Right ventricle myocardium superior (tissue), 1 donor: ENCODE results near the gene ZHX3. TPM values are rescaled to one million over a fixed set of nuclear protein-coding genes. Genes with fewer than 3 reads are reported as not detected.
A peak's percentile ranks its signal among the peaks of the same experiment; 100 is the strongest.

Experiments
- ATAC-seq: fragments of 200-7000 bp; cut with Tn5 transposase; one replicate; pipeline ENCODE4 v1.9.1; 2020; ENCODE audit warnings: mild to moderate bottlenecking; ENCODE audit not compliant: poor library complexity
- DNase-seq: peaks from one replicate; pipeline ENCODE4 v3.0.0-alpha.2; 2020
- intact Hi-C: fragments of 100-400 bp; cut with DNase I; formaldehyde crosslinking; loops from one replicate; pipeline ENCODE4 v1.11.2; 2022
- total RNA-seq: library from RNA; stranded (reverse); fragmentation: NEBNext Ultra II Directional; extraction: Animal tissue kit (Norgen Biotek cat#: 25700); gene quantifications from one replicate; pipeline ENCODE4 v1.2.1, GENCODE V29; 2021
- donor health status: DM: no; HTN: yes; CAD: no; lungs with severe emphysema.

ZHX3 gene
- total RNA-seq, 1 donor from 2014 or later: 31.7 TPM

DNA sequence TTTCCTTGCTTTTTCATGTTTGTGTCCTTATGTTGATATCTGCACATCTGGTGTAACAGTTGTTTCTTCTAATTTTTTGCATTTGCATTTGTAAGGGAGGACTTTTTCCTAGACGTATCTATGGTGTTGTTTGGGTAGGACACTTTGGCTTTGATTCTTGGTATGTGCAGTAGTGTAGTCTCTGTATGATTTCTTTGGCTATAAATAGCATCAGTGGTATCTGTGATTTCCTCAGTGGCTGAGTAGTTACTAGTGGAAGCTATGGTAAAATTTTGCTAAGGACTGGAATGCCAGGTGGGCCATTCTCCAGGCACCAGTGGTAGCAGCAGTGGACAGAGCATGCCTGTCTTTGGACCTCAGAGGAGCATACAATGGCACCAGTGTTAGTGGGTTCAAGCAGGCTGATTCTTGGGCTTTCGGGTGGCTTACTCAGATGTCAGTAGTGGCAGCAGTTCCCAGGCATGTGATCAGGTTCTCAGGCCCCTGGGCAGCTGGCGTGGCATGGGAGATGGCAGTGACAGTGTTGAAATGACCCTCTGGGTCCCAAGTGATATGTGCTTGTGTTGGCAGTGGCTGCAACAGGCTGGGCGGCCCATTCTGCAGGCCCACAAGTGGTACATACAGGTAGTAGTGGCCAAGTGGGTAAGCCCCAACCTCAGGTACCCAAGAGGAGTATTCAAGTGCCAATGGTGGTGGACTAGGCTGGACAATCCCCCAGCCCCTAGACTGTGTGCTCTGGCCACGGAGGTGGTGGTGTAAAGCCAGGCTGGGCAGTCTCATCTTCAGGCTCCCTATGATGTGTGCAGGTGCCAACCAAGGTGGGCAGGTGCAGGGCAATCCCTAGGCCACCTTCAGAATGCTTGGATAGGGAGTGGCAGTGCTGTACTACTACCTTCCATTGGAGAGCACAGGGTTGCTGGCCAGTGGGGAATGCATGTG, 125.7 kb downstream of the ZHX3 start:
- intact Hi-C loops: no loop called here
- DNase-seq: peak; percentile 22
- ATAC-seq: peak; percentile 27

DNA sequence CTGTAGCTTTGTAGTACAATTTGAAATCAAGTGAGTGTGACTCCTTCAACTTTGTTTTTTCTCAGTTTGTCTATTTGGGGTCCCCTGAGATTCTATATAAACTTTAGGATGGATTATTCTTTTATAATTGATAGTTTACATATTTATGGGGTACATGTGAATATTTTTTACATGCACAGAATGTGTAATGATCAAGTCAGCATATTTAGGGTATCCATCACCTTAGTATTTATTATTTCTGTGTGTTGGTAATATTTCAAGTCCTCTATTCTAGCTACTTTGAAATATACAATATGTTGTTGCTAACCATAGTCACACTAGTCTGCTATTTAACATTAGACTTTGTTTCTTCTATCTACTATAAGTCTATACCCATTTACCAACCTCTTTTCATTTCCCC, 129.9 kb downstream of the ZHX3 start:
- no peak for DNase-seq
- intact Hi-C loops: no loop called here
- no peak for ATAC-seq

DNA sequence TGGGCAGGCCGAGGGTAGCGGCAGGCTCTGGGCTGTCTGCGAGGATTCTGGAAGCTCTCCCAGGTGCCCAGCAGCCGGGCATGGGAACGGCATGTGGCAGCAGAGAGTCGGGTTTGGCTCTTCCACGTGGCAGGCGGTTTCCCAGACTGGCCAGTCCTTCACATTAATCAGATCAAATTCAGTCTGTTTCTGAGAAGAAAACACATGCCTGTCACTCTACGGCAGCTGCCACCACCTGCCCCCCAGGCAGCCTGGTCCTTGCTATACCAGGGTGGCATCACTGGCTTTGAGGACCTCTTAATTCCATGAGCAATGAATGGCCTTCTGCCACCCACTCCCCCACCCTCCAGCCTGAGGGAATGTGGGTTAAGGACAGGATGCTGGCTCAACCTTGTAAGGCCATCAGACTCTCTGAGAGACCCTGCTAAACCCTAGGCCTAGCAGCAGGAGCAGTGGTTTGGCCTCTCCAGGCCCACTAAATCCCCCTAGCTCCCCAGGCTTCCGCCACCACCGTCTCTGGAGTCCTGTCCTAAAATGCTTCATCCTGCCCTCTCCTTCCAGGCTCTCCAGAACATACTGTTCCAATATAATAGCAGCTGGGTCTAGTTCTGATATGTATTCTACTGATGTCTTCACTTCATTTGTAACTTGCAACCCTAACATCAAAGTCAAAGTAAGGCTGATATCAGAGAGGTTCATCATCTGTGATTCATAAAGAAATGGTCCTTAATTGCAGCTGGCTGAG, 132.3 kb downstream of the ZHX3 start:
- DNase-seq: peak; percentile 40
- peak; percentile 75 for ATAC-seq
- intact Hi-C loops: no loop called here

DNA sequence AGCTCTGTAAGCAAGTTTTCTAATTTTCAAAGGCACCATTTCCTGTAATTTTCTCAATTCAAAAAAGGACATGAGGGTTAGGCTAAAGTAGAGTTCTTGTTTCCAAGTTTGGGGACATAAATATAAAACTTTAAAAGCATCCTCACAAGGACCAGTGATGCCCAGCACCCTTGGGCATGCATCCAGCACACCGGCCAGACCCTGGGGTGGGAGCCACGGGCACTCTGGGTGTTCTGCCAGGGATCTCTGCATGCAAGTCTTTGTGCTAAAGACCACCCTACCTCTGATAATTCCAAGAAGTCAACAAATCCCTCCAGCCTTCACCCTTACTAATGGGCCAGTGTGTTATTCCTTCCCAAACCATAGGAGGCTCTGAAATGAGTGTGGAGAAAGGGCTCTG, 133.7 kb downstream of the ZHX3 start:
- DNase-seq (no peak), ATAC-seq (no peak)
- intact Hi-C loops: no loop called here

DNA sequence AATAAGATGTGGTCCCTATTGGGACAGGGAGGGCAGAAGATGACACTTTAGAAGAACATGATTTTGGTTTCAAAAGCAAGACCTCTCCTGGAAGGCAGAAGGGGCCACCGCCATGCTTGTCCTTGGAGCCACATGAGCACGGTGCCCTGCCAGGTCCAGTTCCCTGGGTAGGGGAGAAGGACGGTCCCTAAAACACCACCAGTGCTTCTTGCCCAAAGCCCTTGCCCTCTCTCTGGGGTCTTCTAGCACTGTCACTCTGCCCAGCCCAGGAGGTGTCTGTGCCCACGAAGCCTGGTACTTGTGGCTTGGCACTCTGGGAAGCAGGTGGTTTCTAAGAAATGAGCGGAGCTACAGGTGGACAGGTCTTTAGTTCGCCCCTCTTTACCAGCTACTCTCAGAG, 134.1 kb downstream of the ZHX3 start:
- peak; percentile 34 for DNase-seq
- ATAC-seq: no peak
- intact Hi-C loops: no loop called here

DNA sequence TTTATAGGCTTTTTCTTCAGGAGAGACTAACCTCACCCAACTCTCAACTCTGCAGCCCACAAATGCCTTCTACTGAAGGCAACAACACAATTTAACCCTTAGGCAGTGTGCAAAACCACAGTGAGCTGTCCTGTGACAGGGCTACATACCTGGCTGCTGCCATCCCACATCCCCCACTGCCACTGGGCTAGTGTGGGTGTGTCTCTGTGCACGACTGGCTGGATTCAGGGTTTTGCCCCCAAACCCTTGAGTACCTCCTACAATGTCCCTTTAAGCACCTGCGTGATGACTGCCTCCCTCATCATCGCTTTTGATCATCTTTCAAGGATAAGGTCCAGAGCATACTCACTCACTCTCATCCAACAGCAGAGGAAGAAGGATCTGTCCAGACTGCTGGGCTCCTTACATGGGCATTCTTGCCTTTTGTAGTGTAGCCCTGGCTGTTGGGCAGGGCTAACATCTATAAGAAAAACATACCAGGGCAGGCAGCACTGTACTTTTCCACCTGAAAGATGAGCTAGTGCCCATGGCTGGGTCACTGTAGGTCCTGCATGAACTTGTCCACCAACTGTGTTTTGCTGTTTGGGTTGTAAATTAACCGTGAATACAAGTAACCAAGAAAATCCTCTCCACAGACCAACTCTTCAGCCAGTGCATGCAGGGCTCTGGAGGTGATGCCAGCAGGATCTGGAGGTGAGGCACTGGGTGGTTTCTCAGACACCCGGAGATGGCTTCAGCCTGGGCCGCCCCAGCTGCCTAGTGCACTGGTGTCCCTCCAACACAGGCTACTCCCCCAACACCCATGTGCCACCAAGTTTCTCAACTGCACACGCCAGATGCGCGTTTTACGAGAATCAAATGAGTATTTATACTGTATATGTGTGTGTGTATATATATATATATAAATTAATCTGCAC, 135.0 kb downstream of the ZHX3 start:
- intact Hi-C loops: no loop called here
- ATAC-seq (no peak), DNase-seq (peak; percentile 23)

DNA sequence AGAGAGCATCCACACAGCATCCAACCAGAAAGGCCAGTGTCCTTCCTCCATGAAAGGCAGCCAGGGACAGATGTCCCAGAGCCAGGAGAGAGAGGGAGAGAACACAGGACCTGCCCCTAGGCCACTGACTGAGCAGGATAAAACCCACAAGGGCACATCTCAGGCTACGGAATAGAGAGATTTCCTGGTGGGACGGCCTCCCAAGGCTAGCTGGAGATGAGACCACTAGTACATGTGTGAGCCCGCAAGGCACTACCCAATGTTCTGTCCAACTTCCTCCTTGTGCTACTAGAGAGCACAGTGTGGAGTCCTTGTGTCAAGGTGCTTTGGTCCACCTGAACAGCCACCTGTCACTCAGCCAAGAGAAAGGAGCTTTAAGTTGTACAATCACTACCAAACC, 136.0 kb downstream of the ZHX3 start:
- DNase-seq (peak; percentile 27), ATAC-seq (no peak)
- intact Hi-C loops: no loop called here

DNA sequence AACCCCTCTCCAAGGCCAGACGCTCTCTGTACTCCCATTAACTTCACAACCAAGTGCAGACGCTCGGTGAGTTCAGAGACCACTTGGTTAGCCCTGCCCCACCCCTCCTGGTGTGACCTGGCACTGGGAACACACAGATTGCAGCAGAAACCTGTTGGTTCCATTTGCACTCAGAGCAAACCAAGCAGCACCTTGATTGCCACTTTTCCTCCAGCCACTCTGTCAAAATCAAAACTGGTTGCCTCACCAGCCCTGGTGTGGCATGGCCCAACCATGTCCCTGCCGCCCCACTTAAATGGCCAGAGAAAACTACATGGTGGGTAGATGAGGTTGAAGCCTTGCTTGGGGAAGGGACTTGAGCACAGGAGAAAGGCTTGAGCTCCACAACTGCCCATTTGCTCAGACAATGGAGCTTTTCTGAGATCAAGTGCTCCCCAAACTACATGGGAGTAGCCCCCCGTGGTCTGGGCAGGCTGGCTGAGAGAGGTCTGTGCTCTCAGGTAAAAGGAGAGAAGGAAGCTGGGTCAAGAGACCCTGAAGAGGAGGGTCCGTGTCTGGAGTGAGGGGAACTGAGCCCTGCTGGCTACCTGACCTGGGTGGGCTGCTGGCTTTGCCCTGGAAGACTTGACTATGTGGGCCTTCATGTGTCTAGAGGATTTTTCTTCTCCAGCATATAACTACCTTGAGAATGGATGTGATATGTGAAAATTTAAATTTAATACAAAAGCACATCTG, 136.8 kb downstream of the ZHX3 start:
- DNase-seq (no peak), ATAC-seq (no peak)
- intact Hi-C loops: no loop called here

DNA sequence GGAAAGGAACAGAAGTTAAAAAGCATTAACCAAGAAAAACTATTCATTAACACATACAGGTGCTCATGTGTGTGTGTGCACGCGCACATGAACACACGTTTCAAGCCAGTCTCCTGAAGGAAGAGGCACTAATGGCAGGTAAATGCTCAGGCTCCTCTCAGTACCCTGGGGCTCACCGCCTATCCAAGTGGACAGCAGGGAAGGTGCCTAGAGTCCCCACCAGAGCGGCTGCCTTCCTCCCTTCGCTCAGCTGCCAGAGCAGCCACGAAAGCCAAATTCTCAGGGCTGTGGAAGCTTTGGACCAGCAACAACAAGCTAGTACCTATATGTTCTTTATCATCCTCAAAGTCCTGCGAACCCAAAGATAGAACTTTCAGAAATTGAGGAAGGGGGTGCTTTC, 137.6 kb downstream of the ZHX3 start:
- no peak for ATAC-seq
- intact Hi-C loops: no loop called here
- DNase-seq: peak; percentile 18

DNA sequence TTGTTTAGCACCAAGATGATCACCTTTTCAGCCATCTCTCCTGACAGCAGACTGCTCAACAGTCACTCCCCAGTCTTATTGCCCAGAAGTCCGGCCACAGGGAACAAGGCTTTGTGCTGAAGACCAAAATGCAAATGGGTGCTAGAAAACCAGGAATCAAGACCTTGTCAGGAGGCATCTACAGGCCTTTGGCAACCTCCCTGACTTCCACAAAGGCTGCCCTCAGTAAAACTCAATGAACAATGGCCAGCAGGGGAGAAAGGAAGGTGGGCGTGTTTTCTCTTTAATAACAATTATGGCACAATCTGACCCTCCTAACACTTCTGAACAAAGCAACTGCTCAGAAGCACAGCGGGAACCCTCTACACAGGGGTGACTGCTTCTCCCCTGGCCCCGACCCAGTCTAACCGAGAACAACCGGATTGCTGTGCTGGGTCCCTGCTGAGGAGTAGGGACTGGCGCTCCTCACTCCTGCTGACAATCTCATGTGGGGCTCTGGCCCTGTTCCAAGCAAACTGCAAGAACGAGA, 138.6 kb downstream of the ZHX3 start:
- peak; percentile 28 for ATAC-seq
- intact Hi-C loops: no loop called here
- DNase-seq: peak; percentile 69

DNA sequence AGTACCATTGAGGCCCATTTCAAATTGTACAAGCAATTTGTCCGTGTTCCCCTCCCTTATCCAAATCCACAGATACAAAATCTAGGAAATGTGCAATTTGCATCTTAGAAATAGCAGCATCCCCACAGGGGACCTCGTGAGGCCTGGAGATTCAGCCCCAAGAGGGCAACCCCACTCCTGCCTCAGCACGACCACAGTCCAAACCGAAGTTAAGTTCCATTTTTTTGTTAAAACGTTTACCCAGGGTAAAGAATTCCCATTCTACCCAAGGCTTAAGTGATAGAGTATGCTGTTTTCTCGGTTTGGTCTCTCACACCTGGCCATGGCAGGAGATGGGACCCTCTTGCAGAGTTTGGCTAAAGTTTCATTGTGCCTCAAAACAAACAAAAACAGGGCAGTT, 139.0 kb downstream of the ZHX3 start:
- intact Hi-C loops: no loop called here
- ATAC-seq: no peak
- no peak for DNase-seq

DNA sequence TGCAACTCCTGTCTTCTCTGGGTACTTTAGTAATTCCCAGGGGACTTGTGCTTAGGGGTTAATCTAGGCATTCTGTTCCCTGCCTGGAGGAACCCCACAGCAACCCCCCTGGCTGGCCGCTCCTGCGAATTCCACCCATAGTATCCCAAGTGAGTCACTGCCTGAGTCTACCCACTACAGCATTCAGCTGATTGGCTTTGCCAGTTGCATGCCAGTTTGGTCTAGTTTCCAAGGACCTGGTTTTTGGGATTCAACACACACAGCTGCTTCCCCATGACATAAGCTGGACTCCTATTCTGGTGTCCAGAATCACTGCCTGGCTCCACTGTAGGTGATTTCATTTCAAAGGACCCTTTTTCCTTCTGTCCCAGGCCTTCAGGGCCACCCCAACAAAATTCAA, 139.9 kb downstream of the ZHX3 start:
- ATAC-seq: peak; percentile 33
- DNase-seq: peak; percentile 64
- intact Hi-C loops: no loop called here

DNA sequence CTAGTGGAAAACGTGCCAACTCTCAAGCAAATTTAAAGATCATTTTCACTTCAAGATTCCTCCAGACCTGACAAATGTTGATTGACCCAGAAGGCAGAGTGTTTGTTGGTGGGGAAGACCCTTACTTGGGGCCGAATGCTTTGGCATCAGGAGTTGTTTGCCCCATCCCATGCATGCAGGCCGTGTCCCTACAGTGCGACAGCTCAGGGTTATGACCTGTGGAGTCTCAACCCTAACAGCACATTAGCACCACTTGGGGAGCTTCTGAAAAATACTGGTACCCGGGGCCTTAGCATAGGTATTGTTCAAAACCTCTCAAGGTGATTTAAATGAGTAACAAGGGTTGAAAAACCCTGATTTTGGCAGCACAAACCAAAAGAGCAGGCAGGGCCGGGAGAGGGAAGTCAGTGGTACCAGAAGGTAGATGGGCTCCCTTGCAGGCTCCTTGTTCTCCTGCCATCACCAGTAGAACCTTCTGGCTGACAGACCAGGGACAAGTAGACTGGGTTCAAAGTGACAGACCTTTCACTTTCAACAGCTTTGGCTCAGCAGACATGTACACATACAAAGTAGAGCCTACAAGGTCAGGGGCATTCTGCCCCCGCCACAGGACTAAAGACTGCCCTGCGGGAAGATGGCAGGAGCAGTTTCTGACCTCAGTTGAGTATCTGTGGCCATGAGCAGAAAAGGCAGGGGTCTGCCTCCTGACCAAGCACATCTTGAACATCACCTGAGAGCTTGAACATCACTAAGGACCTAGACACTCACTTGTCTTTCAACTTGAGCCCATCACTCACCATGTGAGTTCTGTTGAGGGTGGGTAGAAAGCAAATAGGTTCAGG, 140.6 kb downstream of the ZHX3 start:
- ATAC-seq (no peak), DNase-seq (no peak)
- intact Hi-C loops: no loop called here

DNA sequence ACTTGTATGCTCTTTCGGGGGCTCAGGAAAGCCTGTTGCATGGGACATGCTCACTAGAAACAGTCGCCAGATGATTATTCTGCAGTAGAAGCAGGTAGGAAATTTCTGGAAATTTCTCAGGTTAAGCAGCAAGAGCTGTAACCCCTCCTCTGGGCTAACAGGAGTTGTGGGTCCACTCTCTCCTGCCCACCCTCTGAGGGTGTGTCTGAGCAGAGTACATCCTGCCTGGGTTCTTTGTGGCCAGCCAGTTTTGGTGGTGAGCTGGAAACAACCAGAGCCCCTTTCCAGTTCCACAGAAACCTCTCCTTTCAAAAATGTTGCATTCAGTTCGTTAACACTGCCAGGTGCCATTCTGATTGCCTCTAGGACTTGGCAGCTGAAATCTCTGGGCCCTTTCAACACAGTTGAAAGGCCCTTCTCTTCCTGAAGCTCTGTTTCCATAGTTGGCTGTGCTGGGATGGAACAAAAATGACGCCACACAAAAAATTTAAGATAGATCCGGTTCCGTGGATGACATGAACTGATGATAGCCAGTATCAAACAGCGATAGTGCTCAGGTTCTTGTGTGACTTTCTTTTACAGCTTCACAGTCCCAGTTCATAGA, 141.7 kb downstream of the ZHX3 start:
- intact Hi-C loops: no loop called here
- no peak for DNase-seq
- peak; percentile 10 for ATAC-seq

DNA sequence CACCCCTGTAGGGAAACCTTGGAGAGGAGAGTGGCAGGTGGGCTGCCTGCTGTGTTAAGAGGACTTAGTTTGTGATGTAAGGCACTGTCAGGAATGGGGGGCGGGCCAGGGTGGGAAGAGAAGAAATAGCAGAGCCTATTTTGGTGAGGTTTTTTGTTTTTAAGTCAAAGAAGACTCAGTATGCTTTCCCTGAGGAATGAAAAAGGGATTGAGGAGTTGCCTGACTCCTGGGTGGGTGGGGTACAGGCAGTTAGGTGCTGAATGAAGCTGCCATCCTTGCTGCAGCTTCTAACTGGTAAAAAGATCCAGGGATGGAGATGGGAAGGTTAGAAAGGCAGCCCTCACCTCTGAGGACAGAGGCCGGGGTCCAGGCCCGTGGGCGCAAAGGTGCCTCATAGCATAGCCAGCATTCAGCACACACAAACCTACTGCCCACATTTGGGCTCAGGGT, 142.3 kb downstream of the ZHX3 start:
- intact Hi-C loops: no loop called here

DNA sequence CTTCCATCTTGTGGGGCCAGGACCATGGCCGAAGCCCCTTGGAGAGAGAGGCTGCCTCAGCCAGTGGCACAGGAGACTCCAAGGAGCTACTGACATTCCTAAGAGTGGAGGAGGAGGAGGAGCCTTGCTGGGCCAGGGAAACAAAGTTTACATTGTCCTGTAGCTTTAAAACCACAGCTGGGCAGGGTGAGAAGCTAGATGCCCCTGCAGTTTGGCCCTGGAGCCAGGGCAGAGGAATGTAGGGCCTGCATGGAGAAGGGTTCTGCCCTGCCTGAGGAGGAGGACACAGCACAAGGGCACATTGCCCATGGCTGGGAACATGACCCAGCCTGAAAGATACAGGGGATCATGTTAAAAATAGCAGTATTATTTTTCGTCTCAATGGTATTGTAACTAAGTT, 142.7 kb downstream of the ZHX3 start:
- peak; percentile 65 for DNase-seq
- peak; percentile 51 for ATAC-seq
- intact Hi-C loops: loop anchor here (5.0 kb wide), 1 partner anchor 238 kb away; no protein-coding TSS in a partner anchor

More for the DNA sequence above, 142.3 kb downstream of the ZHX3 start:
- DNase-seq: no peak
- no peak for ATAC-seq

DNA sequence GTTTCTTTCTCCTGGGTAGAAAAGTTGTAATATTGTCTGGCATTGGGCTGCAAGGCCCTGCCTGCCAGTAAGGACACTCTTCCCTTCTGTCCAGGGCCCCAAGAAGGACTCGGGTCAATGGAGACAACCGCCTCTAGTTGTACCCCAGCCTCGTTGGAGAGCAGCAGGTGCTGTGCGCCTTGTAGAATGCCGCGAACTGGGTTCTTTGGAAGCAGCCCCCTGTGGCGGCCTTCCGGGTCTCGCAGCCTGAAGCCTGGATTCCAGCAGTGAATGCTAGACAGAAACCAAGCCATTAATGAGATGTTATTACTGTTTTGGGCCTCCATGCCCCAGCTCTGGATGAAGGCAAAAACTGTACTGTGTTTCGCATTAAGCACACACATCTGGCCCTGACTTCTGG, 143.2 kb downstream of the ZHX3 start:
- DNase-seq (no peak), ATAC-seq (no peak)
- intact Hi-C loops: loop anchor here (5.0 kb wide), 1 partner anchor 238 kb away; no protein-coding TSS in a partner anchor
